Dermis blood vessel endothelial cell (primary cell): ENCODE measurements around the gene NUP58. TPM values are rescaled to one million over a fixed set of nuclear protein-coding genes. Genes with fewer than 3 reads are reported as not detected.
"Not testable (repeated sequence)": the region's sequence is repeated elsewhere in the genome, so short reads cannot be mapped to it uniquely, and the experiment has no call there.

Source experiments
- DNase-seq: peaks from one replicate; pipeline ENCODE4 v3.0.0; 2010
- total RNA-seq: library from RNA; depleted of rRNA; stranded (reverse); fragments of >200 nt; gene quantifications from 2 replicates; pipeline ENCODE4 v1.2.3, GENCODE V29; 2014

NUP58 gene
- total RNA-seq, 1 donor from 2014 or later = 70.3 TPM

- DNase-seq = no peak
Observed at GRCh38 chr13:25306671-25307464, 5.4 kb downstream of the NUP58 start.

GRCh38 chr13:25310891-25311290 lies 9.5 kb downstream of the NUP58 start:
- no peak for DNase-seq

GRCh38 chr13:25318946-25319345 lies 17.5 kb downstream of the NUP58 start:
- DNase-seq = peak; percentile 26

- DNase-seq = no peak
Observed at GRCh38 chr13:25319771-25320170, 18.3 kb downstream of the NUP58 start.

- DNase-seq = no peak
Observed at GRCh38 chr13:25324100-25324499, 22.7 kb downstream of the NUP58 start.

- no peak for DNase-seq
Observed at GRCh38 chr13:25329706-25330105, 28.3 kb downstream of the NUP58 start.

GRCh38 chr13:25330541-25330940 lies 29.1 kb downstream of the NUP58 start:
- DNase-seq = no peak

- no peak for DNase-seq
Observed at GRCh38 chr13:25335856-25336255, 34.4 kb downstream of the NUP58 start.

GRCh38 chr13:25345576-25345975 lies 44.2 kb downstream of the NUP58 start:
- DNase-seq = no peak

GRCh38 chr13:25347151-25347550 lies 45.7 kb downstream of the NUP58 start:
- no peak for DNase-seq

GRCh38 chr13:25351404-25351803 lies 50.0 kb downstream of the NUP58 start:
- DNase-seq = no peak

- DNase-seq = no peak
Observed at GRCh38 chr13:25352230-25352629, 50.8 kb downstream of the NUP58 start.

GRCh38 chr13:25352806-25353205 lies 51.4 kb downstream of the NUP58 start:
- DNase-seq = no peak

GRCh38 chr13:25353344-25353743 lies 51.9 kb downstream of the NUP58 start:
- no peak for DNase-seq

GRCh38 chr13:25354377-25354776 lies 53.0 kb downstream of the NUP58 start:
- no peak for DNase-seq

- DNase-seq = not testable (repeated sequence)
Observed at GRCh38 chr13:25360443-25360842, 59.0 kb downstream of the NUP58 start.

GRCh38 chr13:25365720-25366235 lies 64.4 kb downstream of the NUP58 start:
- no peak for DNase-seq

GRCh38 chr13:25371158-25371874 lies 69.9 kb downstream of the NUP58 start:
- no peak for DNase-seq

- DNase-seq = no peak
Observed at GRCh38 chr13:25371875-25372283, 70.5 kb downstream of the NUP58 start, which contains the start of gene ATP8A2. ATP8A2 (plus strand) TSS chr13:25371974; CDS start chr13:25372213, 239 bp downstream.

- DNase-seq = no peak
Observed at GRCh38 chr13:25372284-25373081, 71.1 kb downstream of the NUP58 start.

- peak; percentile 68 for DNase-seq
Observed at GRCh38 chr13:25375727-25376358, 74.4 kb downstream of the NUP58 start.

GRCh38 chr13:25377244-25377962 lies 76.0 kb downstream of the NUP58 start:
- no peak for DNase-seq
